Measurements from ENCODE around the gene RIMBP2. TPM values are rescaled to one million over a fixed set of nuclear protein-coding genes. Genes with fewer than 3 reads are reported as not detected.

RIMBP2 gene
- total and polyA plus RNA-seq, 2 experiments from 2014 or later, result not detected

- WGBS, 2 experiments (ENCODE audit: low coverage in 1 of 2, low lambda C conversion rate in 2 of 2, missing lambda C conversion rate in 2 of 2), result 51 to 62% methylated on average over 10 of the region's 10 CpGs
Measured at GRCh38 chr12:130497991-130498390, 218.1 kb downstream of the RIMBP2 start.

DNA sequence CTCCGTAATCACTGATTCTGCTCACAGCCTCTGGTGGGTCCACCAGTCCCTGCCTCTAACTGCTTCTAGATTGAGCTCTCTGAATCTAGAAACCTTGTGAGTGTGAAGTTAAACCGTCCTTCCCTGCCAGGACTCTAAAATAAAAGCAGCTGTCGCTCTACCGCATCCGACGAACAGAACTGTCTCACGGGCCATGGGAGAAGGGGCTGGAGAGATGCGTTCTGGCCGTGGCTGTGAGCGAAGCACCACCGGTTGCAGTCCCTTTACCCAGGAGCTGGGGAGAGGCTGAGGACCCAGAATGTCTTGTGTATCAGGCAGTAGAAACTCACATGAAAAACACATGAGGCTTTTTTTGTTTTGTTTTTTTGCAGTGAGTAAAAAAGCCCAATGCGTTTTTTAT lies 218.8 kb downstream of the RIMBP2 start:
- WGBS, 2 experiments (ENCODE audit: low coverage in 1 of 2, low lambda C conversion rate in 2 of 2, missing lambda C conversion rate in 2 of 2), result 37 to 39% methylated on average over 12 of the region's 12 CpGs
- Histone ChIP-seq H3K27me3 (replicated peaks; ENCODE audit: insufficient read depth) (no peaks in the 10 kb centered on the region), H3F3A (ENCODE audit: insufficient read depth) (no peaks in the 10 kb centered on the region), H3K9ac (no peak overlapping the region), H3K4me3 (no peak overlapping the region), H3K4me1 (ENCODE audit: insufficient read depth) (no peaks in the 10 kb centered on the region), H2AFZ (no peak overlapping the region), H4K20me1 (ENCODE audit: insufficient read depth) (no peaks in the 10 kb centered on the region), H3K27ac (no peak overlapping the region), H3K4me2 (ENCODE audit: unreplicated experiment) (no peak overlapping the region), H3K9me3 (ENCODE audit: low read depth) (no peaks in the 10 kb centered on the region), H3K36me3 (ENCODE audit: low read depth) (no peaks in the 10 kb centered on the region), H3K79me2 (ENCODE audit: insufficient read depth) (no peaks in the 10 kb centered on the region), H3K9me2 (ENCODE audit: insufficient read depth) (no peaks in the 10 kb centered on the region)
- DNase-seq, result no peak
- TF ChIP-seq EZH2 (IDR thresholded peaks at IDR 0.05; ENCODE audit: insufficient read depth, poor library complexity, severe bottlenecking), result no peak
- TF ChIP-seq EZH2phosphoT487 (IDR thresholded peaks at IDR 0.05; ENCODE audit: insufficient read depth, low read depth), result no peak
- in situ Hi-C loops (cut with MboI), result no loop called here

More at GRCh38 chr12:130497991-130498390, 218.1 kb downstream of the RIMBP2 start:
- in situ Hi-C loops (cut with MboI), result no loop called here
- H2AFZ ChIP-seq, result no peak overlapping the region
- no peaks in the 10 kb centered on the region for H3K9me2 ChIP-seq (ENCODE audit: insufficient read depth)
- no peaks in the 10 kb centered on the region for H4K20me1 ChIP-seq (ENCODE audit: insufficient read depth)
- no peak for DNase-seq
- no peak overlapping the region for H3K27ac ChIP-seq
- no peak for TF ChIP-seq EZH2phosphoT487 (IDR thresholded peaks at IDR 0.05; ENCODE audit: insufficient read depth, low read depth)
- no peak for TF ChIP-seq EZH2 (IDR thresholded peaks at IDR 0.05; ENCODE audit: insufficient read depth, poor library complexity, severe bottlenecking)
- H3K79me2 ChIP-seq (ENCODE audit: insufficient read depth), result no peaks in the 10 kb centered on the region
- no peak overlapping the region for H3K9ac ChIP-seq
- H3K9me3 ChIP-seq (ENCODE audit: low read depth), result no peaks in the 10 kb centered on the region
- no peak overlapping the region for H3K4me3 ChIP-seq
- no peaks in the 10 kb centered on the region for H3K36me3 ChIP-seq (ENCODE audit: low read depth)
- H3K4me2 ChIP-seq (ENCODE audit: unreplicated experiment), result no peak overlapping the region
- no peaks in the 10 kb centered on the region for H3F3A ChIP-seq (ENCODE audit: insufficient read depth)
- no peaks in the 10 kb centered on the region for H3K4me1 ChIP-seq (ENCODE audit: insufficient read depth)
- H3K27me3 ChIP-seq (replicated peaks; ENCODE audit: insufficient read depth), result no peaks in the 10 kb centered on the region

GRCh38 chr12:130496516-130497120 lies 219.5 kb downstream of the RIMBP2 start:
- WGBS, 2 experiments (ENCODE audit: low coverage in 1 of 2, low lambda C conversion rate in 2 of 2, missing lambda C conversion rate in 2 of 2), result 34 to 39% methylated on average over 14 of the region's 14 CpGs
- Histone ChIP-seq H3K4me3 (no peak overlapping the region), H3K79me2 (ENCODE audit: insufficient read depth) (no peaks in the 10 kb centered on the region), H3K4me1 (ENCODE audit: insufficient read depth) (no peaks in the 10 kb centered on the region), H2AFZ (no peak overlapping the region), H3F3A (ENCODE audit: insufficient read depth) (no peaks in the 10 kb centered on the region), H4K20me1 (ENCODE audit: insufficient read depth) (no peaks in the 10 kb centered on the region), H3K27me3 (replicated peaks; ENCODE audit: insufficient read depth) (no peaks in the 10 kb centered on the region), H3K9me3 (ENCODE audit: low read depth) (no peaks in the 10 kb centered on the region), H3K27ac (no peak overlapping the region), H3K9ac (no peak overlapping the region), H3K9me2 (ENCODE audit: insufficient read depth) (no peaks in the 10 kb centered on the region), H3K4me2 (ENCODE audit: unreplicated experiment) (no peak overlapping the region), H3K36me3 (ENCODE audit: low read depth) (no peaks in the 10 kb centered on the region)
- DNase-seq, result no peak
- TF ChIP-seq EZH2phosphoT487 (IDR thresholded peaks at IDR 0.05; ENCODE audit: insufficient read depth, low read depth) (no peak), EZH2 (IDR thresholded peaks at IDR 0.05; ENCODE audit: insufficient read depth, poor library complexity, severe bottlenecking) (no peak)
- in situ Hi-C loops (cut with MboI), result no loop called here

DNA sequence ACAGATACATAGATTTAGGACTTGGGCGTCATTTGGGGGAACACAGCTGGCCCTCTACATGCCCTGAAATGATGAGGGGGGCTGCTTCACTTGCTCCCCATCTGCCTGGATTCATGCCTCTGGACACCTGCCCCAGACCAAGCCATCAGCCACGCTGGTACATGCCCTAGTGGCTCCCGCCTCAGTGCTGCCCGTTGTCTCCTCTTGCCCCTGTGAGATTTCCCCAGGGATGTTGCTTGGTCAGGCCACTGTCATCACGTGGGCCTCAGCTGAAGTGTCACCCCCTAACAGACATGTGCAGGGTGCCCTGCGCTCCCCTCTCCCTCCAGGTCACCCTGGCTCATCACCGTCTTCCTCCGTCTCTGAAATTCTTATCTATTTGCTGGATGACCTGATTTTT lies 220.9 kb downstream of the RIMBP2 start:
- no peaks in the 10 kb centered on the region for H3K9me2 ChIP-seq (ENCODE audit: insufficient read depth)
- H3F3A ChIP-seq (ENCODE audit: insufficient read depth), result no peaks in the 10 kb centered on the region
- DNase-seq, result no peak
- no peak overlapping the region for H3K27ac ChIP-seq
- H3K9me3 ChIP-seq (ENCODE audit: low read depth), result no peaks in the 10 kb centered on the region
- no peak overlapping the region for H3K4me3 ChIP-seq
- no peaks in the 10 kb centered on the region for H3K27me3 ChIP-seq (replicated peaks; ENCODE audit: insufficient read depth)
- H2AFZ ChIP-seq, result no peak overlapping the region
- WGBS, 2 experiments (ENCODE audit: low coverage in 1 of 2, low lambda C conversion rate in 2 of 2, missing lambda C conversion rate in 2 of 2), result 49 to 57% methylated on average over 8 of the region's 8 CpGs
- in situ Hi-C loops (cut with MboI), result no loop called here
- TF ChIP-seq EZH2phosphoT487 (IDR thresholded peaks at IDR 0.05; ENCODE audit: insufficient read depth, low read depth) (no peak), EZH2 (IDR thresholded peaks at IDR 0.05; ENCODE audit: insufficient read depth, poor library complexity, severe bottlenecking) (no peak)
- H3K4me2 ChIP-seq (ENCODE audit: unreplicated experiment), result no peak overlapping the region
- no peaks in the 10 kb centered on the region for H4K20me1 ChIP-seq (ENCODE audit: insufficient read depth)
- H3K4me1 ChIP-seq (ENCODE audit: insufficient read depth), result no peaks in the 10 kb centered on the region
- no peak overlapping the region for H3K9ac ChIP-seq
- H3K79me2 ChIP-seq (ENCODE audit: insufficient read depth), result no peaks in the 10 kb centered on the region
- no peaks in the 10 kb centered on the region for H3K36me3 ChIP-seq (ENCODE audit: low read depth)
